ENCODE measurements around the gene CLNK.
A peak's percentile ranks its signal among the peaks of the same experiment; 100 is the strongest.
"Not testable (repeated sequence)": the region's sequence is repeated elsewhere in the genome, so short reads cannot be mapped to it uniquely, and the experiment has no call there.

Gene CLNK

DNA sequence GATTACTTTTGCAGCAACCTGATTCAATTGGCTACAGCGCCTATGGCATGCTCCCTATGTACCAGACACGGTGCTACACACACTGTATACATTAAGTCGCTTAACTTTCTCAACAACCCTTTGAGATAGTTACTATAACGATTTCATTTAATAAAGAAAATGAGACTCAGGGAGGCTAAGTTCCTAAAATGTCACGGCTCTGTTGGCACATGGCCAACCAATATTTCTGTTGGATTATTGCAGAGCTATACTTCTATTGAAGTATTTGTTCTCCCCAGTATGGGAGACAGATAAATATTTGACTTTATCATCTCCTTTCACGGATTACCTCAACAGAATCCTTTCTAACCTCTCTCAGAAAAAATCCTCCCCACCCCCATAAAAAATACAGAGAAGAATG, 25.3 kb downstream of the CLNK start:
- DNase-seq = peak; percentile 68

DNA sequence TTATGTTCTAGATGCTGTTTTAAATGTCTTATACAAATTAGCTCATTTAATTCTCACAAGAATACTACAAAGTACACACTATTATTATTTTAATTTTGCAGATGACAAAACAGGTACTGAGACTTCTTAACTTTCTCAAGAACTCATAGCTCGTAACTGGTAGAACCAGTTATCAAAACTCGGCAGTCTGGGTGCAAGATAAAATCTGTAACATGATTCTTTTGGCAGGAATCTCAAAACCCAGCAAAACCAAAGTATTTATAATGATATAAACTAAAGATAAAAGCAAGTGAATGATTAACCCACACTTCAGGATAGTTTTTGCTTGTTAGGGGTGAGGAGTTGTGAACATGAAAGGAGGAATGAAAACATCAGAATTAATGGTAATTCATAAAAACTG, 27.6 kb downstream of the CLNK start:
- DNase-seq = peak; percentile 85

DNA sequence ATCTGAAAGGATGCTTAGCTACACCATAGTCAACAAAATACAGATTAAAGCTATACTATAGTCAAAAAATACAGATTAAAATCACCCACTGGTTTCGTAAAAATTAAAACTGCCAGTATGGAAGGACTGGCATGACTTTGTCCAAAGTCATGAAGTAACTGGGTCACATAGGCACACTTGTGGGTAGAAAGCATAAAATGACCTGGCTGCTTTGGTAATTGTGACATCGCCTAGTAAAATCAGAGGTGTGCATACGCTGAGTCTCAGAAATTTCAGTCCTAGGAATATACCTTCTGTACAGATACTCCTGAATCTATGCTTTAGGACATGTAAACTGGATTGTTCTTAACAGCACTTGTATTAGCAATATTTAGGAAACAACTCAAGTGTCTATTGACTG, 28.1 kb downstream of the CLNK start:
- DNase-seq = peak; percentile 46

DNA sequence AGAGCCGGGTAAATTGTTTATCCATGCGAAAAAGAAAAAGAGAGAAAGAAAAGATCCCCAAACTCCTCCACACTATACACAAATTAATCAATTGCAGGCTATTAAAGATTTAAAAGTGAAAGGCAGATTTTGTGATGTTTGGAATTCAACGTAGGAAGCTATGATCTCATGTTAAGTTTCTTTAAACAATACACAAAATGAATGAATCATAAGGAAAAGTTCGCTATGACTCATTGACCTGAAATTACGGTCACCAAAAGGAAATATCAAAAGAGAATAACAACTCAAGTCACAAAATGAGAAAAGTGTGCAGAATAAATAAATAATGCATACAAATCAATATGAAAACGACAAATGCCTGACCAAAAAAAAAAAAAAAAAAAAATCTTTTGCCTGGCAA, 28.6 kb downstream of the CLNK start:
- peak; percentile 32 for DNase-seq

DNA sequence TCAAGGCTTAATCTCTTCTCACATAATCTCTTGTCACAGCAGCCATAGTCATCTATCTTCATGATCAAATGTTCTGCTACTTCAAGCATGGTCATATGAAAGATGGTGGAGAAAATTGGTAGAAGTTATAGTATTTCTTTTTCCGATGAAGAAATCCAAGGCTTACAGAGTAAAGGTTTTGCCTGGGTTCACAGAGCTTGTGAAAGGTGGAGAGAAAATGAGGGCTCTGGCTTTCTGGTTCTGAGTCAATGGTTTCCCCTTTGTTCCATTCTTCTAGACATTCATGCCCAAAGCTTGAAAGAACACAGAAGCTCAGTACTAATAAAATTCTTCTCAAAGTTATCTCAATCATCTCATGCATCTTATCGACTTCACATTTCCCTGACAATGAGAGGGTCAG, 36.1 kb downstream of the CLNK start:
- no peak for DNase-seq

DNA sequence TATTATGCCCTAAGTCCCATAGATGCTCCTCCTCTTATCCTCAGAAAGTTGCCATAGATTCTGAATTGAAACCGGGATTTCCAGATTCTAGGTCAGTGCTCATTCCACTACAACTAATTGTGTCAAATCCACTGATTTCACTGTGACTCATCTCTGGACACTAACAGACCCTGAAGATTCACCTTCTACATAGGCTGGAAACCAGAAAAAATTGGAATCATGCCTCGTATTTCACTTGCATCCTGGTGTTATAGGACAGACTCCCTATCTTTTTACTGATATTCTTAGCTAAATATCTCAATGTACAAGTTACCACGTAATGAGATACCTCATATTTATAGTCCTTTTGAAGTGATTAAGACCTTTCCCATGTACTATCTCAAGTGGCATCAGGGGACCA, 36.7 kb downstream of the CLNK start:
- no peak for DNase-seq

DNA sequence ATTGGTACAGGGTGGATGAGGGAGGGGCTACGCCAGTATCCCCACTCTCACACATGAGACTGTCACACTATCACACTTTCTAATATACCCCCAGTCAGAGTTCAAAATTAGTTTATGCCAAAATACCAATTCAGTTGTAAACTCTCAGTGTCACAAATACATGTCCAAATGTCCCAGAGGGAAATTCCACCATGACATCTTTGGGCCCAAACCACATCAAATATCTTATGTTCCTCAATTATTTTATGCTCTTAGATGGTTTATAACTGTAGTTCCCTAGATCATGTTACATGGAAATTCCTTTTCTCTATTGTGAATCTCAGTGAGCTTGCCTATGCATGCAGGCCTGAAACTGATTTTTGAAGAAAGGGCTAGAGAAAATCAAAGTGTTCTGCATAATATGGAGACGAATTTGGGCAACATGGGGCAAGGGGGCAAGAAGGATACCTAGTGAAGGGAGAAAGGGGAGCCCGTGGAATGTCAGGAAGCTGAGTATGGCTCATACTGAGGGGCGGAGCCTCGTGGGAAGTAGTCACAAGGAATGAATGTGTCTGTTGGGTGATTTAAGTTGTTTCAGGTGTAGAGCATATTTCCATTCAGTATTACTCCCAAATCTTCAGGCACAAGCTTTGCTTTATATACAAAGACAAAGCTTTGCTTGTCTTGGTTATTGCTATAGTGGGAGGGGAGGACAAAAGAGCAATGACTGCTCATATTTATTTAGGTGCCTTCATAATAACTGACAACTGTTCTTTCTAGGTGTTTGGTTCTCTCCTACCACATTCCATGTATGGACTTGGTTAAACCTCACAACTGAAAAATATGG, 40.8 kb downstream of the CLNK start:
- DNase-seq = no peak

DNA sequence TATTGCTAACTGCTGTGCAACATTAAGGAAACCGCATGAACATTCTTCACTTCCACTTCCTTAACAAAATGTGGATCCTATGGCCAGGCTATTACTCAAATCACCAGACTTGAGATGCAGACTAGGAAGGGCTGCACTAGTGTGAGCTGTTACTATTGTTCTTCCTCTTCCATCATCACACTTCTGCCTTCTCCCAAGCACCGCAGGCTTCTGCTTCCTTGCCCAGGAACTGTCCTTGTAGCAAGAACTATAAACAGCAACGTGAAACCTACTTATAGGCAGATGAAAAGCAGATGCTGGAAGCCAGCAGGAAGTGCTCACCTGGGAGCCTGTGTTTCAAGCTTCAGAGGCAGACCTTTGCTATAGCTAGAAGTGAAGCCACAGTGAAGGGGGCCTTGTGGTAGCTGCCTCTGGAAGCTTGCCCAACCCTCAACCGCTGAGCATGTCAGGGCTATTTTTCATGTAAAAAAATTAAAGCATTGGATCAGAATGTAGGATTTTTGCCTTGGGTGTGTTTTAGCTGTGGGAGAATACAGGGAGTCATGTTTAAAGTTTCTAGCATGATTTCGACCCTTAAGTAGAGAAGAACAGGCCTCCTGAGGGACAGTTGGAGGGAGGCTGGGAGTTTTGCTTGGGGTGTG, 43.9 kb downstream of the CLNK start:
- DNase-seq = peak; percentile 36

DNA sequence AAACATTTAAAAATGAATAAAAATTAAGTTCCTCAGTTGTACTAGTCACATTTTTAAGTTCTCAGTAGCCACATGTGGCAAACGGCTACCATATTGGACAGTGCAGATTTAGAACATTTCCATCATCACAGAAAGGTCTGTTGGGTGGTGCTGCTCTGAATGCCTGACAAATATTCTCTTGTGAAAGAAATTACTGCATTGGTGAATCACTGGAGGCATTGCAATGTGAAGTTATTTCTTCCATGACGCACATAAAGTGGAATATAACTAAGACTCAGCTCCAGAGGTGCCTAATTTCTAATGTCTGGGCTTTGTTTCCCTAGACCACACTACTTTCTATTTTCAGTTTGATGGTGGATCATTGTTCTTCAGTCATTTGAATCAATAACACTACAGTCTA, 44.9 kb downstream of the CLNK start:
- no peak for DNase-seq

DNA sequence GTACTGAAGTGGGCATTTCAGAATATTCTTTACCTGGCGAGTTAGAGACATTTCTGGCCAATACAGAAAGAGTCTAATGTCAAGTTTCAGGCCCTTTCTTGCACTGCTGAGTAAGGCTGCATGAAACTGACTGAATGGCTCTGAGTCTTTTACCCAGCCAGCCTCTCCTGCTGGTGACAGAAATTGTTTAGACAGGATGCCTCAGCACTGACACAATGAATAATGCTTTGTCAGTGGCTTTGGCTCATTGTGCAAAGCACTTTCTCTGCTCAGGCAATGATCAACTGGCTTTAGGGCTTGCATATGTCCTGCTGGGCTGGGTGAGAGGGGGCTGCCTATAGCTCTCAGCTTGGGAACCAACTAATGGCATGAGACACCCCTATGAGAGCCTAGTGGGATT, 45.5 kb downstream of the CLNK start:
- no peak for DNase-seq

DNA sequence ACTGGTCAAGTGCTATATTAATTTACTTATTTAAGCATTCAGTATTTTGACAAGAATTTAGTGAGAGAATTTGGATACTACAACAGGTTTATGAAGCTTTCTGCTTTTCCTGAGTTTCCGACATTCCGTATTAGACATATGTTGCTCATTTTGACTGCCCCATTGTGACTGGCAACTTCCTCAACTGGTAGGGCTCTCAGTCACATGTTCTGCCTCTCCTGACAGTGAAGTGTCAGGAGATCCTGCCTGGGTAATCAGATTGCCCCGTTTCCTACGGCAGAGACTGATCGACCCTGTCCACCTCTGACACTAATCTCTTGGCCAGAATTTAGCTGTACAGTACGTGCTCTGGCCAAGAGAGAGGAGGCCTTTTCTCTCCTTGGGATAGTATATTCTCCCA, 49.5 kb downstream of the CLNK start:
- no peak for DNase-seq

DNA sequence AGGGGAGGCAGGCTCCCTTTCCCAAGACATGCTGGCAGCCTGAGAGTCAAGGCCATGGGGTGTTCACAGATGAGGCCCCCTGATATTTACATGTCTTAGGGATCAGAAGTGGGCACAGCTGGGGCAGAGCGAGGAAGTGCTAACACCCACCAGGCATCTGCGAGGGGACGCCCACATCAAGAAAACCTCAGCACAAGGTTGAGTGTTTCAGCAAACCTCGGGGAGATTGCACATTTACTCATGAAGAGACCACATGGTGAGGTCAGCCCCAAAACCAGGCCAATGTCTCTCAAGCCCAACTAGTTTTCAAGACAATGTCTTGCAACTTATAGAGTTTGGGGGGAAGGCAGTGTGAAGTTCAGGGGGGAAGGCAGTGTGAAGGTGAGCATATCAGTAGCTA, 55.2 kb downstream of the CLNK start:
- DNase-seq = no peak

DNA sequence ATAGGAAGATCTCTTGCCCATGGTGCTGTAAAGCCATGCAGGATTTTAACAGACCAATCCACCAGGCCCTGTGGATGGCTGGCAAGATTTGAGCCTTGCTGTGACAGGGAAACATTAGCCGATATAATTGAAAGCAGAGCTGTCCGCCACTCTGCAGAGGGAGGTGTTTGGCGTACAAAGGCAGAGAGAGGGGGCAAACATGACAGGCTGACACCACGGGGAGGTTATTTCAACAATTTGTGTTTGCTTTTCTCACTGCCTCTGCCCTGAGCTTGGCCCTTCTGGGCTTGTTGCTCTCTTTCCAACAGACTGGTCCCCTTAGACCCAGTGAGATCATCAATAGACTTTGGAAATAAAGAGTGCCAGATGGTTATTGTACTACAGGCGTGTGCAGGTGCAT, 59.4 kb downstream of the CLNK start:
- DNase-seq = peak; percentile 95

DNA sequence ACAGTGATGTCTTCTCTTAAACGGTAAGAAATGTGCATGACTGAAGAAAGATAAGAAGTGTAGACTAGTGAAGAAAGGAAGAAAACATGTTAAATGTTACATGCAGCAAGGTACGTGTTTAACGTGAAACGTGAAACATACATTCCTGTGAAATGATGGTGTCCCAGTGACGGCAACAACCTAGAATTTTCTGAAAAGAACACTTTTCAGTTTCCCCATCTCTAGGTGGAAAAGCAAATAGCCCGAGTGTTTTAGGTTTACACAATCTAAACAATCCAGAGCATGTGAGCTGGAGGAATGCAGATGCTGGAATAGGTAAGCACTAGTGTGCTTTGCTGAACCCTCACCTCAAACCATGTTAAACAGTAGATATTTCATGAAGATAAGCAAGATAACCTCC, 60.7 kb downstream of the CLNK start:
- DNase-seq = peak; percentile 62

DNA sequence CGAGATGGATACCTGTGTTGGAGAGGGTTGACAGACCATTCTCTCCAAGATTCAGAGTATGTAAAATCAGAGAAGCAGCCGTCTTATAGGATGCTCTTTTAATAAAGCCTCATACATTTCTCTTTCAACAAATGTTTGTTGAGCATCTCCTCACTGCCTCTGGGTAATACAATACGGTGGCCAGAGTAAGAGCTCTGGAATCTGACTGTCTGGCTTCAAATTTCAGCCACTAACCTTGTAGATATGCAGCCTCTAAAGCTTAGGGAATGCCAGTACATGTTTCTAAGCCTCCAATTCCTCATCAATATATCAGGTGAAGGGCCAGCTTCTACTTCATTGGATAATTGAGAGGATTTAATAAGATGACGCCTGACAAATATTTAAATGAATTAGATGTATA, 61.3 kb downstream of the CLNK start:
- DNase-seq = peak; percentile 29

DNA sequence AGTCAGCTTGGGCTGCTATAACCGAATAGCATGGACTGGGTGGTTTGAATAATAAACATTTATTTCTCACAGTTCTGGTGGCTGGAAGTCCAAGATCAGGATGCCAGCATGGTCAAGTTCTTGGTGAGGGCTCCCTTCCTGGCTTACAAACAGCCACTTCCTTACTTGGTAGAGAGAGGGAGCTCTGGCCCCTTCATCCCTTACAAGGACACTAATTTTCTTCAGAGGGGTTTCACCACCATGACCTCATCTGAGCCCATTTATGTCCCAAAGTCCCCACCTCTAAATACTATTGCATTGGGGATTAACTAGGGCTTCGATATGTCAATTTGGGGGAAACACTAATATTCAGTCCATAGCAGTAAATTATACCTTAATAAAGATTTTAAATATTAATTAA, 61.8 kb downstream of the CLNK start:
- peak; percentile 53 for DNase-seq

DNA sequence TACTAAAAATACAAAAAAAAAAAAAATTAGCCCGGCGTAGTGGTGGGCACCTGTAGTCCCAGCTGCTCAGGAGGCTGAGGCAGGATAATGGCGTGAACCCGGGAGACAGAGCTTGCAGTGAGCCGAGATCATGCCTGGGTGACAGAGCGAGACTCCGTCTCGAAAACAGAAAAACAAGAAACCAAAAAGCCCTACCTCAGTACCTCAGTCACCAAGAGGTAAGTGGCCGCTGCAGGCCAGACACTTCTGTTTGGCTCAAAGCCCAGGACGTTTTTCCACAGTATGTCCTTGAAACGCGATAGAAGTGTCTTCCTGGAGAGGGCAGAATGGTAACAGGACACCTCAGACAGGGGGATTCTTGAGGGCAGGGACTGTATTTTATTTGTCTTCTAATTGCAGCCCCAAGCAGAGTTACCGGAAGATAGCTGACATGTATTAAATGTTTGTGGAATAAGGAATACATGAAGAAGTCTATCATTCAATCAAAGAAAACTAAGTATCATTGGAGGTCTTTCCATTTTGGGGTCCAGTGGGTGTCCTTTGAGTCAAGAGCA, 63.6 kb downstream of the CLNK start:
- peak; percentile 76 for DNase-seq

DNA sequence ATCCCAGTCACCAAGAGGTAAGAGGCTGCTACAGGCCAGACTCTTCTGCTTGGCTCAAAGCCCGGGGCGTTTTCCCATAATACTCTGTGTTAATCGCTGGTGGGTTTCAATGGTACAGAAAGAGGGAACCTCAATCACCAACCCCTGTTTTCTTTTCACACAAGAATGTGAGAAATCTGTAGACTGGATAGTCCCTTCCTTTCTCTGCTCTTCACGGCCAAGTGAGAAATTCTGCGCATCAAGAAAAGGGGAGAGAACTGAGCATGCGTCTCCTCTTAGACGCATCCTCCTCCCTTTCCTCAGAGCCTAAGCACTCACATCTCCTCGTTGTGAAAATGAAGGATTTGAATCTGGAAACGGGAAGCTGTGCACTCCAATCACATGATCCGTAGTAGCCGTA, 64.7 kb downstream of the CLNK start:
- DNase-seq = no peak

DNA sequence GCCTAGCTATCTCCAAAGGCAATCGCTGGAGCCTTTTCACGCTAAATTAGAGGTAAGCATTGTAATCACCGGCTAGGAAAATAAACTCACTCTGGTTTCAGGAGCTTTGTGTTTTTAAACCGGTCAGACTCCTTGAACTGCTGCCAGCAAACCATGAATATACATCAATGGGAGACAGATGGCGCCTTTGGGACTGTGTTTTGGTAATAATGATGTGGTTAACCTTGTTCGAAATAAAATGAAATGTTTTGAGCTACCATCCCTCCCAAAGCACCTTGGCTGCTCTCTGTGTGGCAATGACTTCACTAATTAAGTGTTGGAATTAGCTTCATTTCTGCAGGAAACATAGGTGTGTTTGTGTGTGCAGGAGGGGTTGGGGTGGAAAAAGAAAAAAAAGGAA, 65.3 kb downstream of the CLNK start:
- DNase-seq = peak; percentile 89

DNA sequence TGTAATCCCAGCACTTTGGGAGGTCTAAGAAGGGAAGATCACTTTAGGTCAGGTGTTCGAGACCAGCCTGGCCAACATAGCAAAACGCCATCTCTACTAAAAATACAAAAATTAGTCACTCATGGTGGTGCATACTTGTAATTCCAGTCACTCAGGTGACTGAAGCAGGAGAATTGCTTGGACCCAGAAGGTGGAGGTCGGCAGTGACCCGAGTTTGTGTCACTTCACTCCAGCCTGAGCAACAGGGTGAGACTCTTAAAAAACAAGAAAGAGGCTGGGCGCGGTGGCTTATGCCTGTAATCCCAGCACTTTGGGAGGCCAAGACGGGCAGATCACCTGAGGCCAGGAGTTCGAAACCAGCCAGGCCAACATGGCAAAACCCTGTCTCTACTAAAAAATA, 69.6 kb downstream of the CLNK start:
- not testable (repeated sequence) for DNase-seq

DNA sequence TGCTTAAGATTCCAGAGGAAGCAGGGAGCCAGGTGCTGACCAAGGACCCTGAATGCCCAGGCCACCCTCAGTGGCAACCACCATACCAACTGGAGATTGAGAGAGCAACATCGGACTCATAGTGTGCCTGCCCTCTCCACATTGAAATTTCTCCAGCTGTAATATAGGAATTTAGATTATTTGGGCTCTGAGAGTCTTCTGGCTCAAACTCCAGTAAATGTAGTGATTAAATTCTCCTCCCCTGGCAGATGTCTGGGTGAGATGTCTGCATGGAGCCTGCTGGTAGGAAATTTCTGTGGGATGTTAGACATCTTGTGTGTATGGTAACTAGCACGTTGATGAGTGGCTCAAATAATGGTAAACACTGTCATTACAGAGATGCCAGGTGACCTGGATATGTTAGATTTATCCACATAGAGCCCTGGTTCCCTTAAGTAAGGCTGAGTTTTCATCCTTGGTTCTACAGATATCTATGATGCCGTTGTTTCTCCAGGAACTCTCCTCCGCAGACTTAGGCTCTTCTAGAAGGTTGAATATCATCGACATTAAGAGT, 70.6 kb downstream of the CLNK start:
- no peak for DNase-seq

DNA sequence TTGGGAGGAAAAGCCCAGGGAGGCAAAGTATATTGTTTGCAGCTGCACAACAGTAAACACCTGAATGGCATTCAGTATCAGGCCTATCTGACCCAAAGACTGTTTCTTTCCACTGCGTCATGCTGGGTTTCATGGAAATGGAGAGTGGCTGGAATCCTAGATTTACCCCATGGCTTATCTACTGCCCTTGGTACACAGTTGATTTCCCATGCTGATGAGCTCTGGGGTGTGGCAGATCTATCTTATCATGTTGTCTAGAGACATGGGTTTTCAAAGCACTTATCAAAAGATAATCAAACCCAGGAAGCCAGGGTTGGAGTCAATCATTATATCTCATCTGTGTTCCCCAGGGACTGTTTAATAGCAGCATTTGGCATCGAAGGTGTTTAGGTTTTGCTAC, 72.1 kb downstream of the CLNK start:
- no peak for DNase-seq

DNA sequence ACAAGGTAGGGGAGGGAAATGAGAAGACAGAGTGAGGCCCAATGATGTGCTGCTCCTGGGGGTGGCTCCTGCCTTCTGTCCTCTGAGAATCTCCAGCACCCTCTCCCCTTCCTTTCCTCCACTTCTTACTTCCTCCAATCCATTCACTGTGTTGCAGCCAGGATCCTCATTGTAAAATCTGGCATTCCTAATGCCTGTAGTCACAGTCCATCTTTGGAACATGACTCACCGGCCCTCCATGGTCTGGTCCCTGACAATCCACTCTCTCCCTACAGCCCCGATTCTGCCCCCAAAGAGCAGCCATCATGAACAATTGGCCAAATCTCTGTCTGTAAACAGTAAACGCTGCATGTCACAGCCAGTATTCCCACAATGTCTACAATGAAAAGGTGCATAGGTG, 72.9 kb downstream of the CLNK start:
- DNase-seq = peak; percentile 79

Measured in DMS53 (cell line).